GM23338 (cell line): ENCODE results near the gene KLHL28. TPM values are rescaled to one million over a fixed set of nuclear protein-coding genes. Genes with fewer than 3 reads are reported as not detected.

Experiments
- ATAC-seq: fragments of 200-7000 bp; cut with Tn5 transposase; 3 replicates; pipeline ENCODE4 v1.9.1; 2020
- DNase-seq: peaks from one replicate; pipeline ENCODE4 v3.0.0-alpha.2; 2015; ENCODE audit warnings: low spot score
- H2AFZ ChIP-seq: fragments of 200-600 bp; sonication (generic); 2 replicates; pipeline ENCODE4 v1.8.0; 2016; ENCODE audit warnings: antibody characterized with exemption, mild to moderate bottlenecking, moderate library complexity
- H3F3A ChIP-seq: fragments of 200-600 bp; sonication (generic); replicated peaks from 2 replicates; pipeline ENCODE4 v1.8.0; 2017; ENCODE audit warnings: antibody characterized with exemption, mixed run types, low read depth
- H3K27ac ChIP-seq: fragments of 200-600 bp; sonication (generic); 2 replicates; pipeline ENCODE4 v1.6.1; 2016; ENCODE audit warnings: low read depth
- H3K27me3 ChIP-seq: fragments of 200-600 bp; sonication (generic); 2 replicates; pipeline ENCODE4 v1.8.0; 2016; ENCODE audit warnings: mild to moderate bottlenecking, mixed run types, moderate library complexity; ENCODE audit not compliant: insufficient read depth
- H3K36me3 ChIP-seq: fragments of 200-600 bp; sonication (generic); 2 replicates; pipeline ENCODE4 v1.8.0; 2016; ENCODE audit warnings: mild to moderate bottlenecking; ENCODE audit not compliant: insufficient read depth
- H3K4me1 ChIP-seq: fragments of 200-600 bp; sonication (generic); 2 replicates; pipeline ENCODE4 v1.8.0; 2016; ENCODE audit warnings: mild to moderate bottlenecking, moderate library complexity; ENCODE audit not compliant: insufficient read depth
- H3K4me2 ChIP-seq: fragments of 200-600 bp; sonication (generic); 2 replicates; pipeline ENCODE4 v1.7.1; 2017; ENCODE audit warnings: mixed run types
- H3K4me3 ChIP-seq: fragments of 200-600 bp; sonication (generic); 2 replicates; pipeline ENCODE4 v1.6.1; 2016; ENCODE audit warnings: mixed run types
- H3K79me2 ChIP-seq: fragments of 200-600 bp; sonication (generic); replicated peaks from 2 replicates; pipeline ENCODE4 v1.8.0; 2017; ENCODE audit warnings: mild to moderate bottlenecking; ENCODE audit not compliant: insufficient read depth
- H3K9me2 ChIP-seq: fragments of 200-600 bp; sonication (generic); 2 replicates; pipeline ENCODE4 v1.8.0; 2017; ENCODE audit not compliant: insufficient read depth
- H4K20me1 ChIP-seq: fragments of 200-600 bp; sonication (generic); replicated peaks from 2 replicates; pipeline ENCODE4 v1.8.0; 2017; ENCODE audit warnings: mild to moderate bottlenecking; ENCODE audit not compliant: insufficient read depth
- H3K27ac Mint-ChIP-seq: 2 replicates; pipeline ENCODE4 v1.8.0; 2020; ENCODE audit warnings: inconsistent platforms, mild to moderate bottlenecking, moderate library complexity, mixed read lengths
- H3K27me3 Mint-ChIP-seq: 3 replicates; pipeline ENCODE4 v1.8.0; 2022; ENCODE audit warnings: low read depth, mild to moderate bottlenecking, moderate library complexity, mixed read lengths, inconsistent platforms; ENCODE audit not compliant: insufficient read depth, poor library complexity
- H3K36me3 Mint-ChIP-seq: 3 replicates; pipeline ENCODE4 v1.8.0; 2021; ENCODE audit warnings: low read depth, mild to moderate bottlenecking, inconsistent platforms, moderate library complexity, mixed read lengths
- H3K4me1 Mint-ChIP-seq: 3 replicates; pipeline ENCODE4 v1.8.0; 2020; ENCODE audit warnings: mild to moderate bottlenecking, inconsistent platforms, mixed read lengths
- H3K4me3 Mint-ChIP-seq: 3 replicates; pipeline ENCODE4 v1.8.0; 2021; ENCODE audit warnings: moderate library complexity, mild to moderate bottlenecking, inconsistent platforms, mixed read lengths
- H3K9me3 Mint-ChIP-seq: 3 replicates; pipeline ENCODE4 v1.8.0; 2020; ENCODE audit warnings: moderate library complexity, mild to moderate bottlenecking, inconsistent platforms, mixed read lengths
- CREB1 ChIP-seq: fragments of 250-450 bp; sonication (Bioruptor Pico); IDR thresholded peaks from 2 replicates; pipeline ENCODE4 v1.5.0; 2020; ENCODE audit warnings: low read depth, mild to moderate bottlenecking, moderate library complexity
- CTCF ChIP-seq, 2 experiments: fragments of 200-600 bp in 1 of 2; sonication (generic) in 1 of 2; conservative IDR thresholded peaks; 2 replicates each; pipeline versions ENCODE4 v1.5.1 to v1.6.1; 2016 to 2017; ENCODE audit warnings: antibody characterized with exemption in 2 of 2, low read depth in 2 of 2, mild to moderate bottlenecking in 2 of 2, moderate library complexity in 1 of 2
- ETS1 ChIP-seq: IDR thresholded peaks from 2 replicates; pipeline ENCODE4 v1.6.1; 2016; ENCODE audit warnings: antibody characterized with exemption
- EZH2 ChIP-seq: fragments of 200-600 bp; sonication (generic); IDR thresholded peaks from one replicate; pipeline ENCODE4 v1.8.0; 2017; ENCODE audit warnings: antibody characterized with exemption, mild to moderate bottlenecking, low read depth; ENCODE audit not compliant: unreplicated experiment
- EZH2phosphoT487 ChIP-seq: fragments of 200-600 bp; sonication (generic); IDR thresholded peaks from one replicate; pipeline ENCODE4 v1.8.1; 2018; ENCODE audit warnings: antibody characterized with exemption; ENCODE audit not compliant: unreplicated experiment
- JUNB ChIP-seq: IDR thresholded peaks from one replicate; pipeline ENCODE4 v1.6.1; 2016; ENCODE audit warnings: antibody characterized with exemption; ENCODE audit not compliant: unreplicated experiment
- NANOG ChIP-seq: IDR thresholded peaks from 2 replicates; pipeline ENCODE4 v1.6.1; 2016; ENCODE audit warnings: antibody characterized with exemption, borderline replicate concordance
- POLR2AphosphoS5 ChIP-seq: IDR thresholded peaks from 2 replicates; pipeline ENCODE4 v1.6.1; 2016; ENCODE audit warnings: antibody characterized with exemption, low read depth
- REST ChIP-seq: IDR thresholded peaks from one replicate; pipeline ENCODE4 v1.6.1; 2018; ENCODE audit warnings: antibody characterized with exemption; ENCODE audit not compliant: unreplicated experiment
- STAT1 ChIP-seq: IDR thresholded peaks from one replicate; pipeline ENCODE4 v1.6.1; 2016; ENCODE audit warnings: antibody characterized with exemption; ENCODE audit not compliant: unreplicated experiment
- ZNF114 ChIP-seq: fragments of 250-450 bp; sonication (Bioruptor Pico); IDR thresholded peaks from 2 replicates; pipeline ENCODE4 v1.5.0; 2020; ENCODE audit warnings: mild to moderate bottlenecking, moderate library complexity
- ZNF331 ChIP-seq: fragments of 250-450 bp; sonication (Bioruptor Pico); IDR thresholded peaks from 2 replicates; pipeline ENCODE4 v1.5.0; 2020; ENCODE audit warnings: low read depth, mild to moderate bottlenecking, moderate library complexity
- ZNF462 ChIP-seq: fragments of 250-450 bp; sonication (Bioruptor Pico); IDR thresholded peaks from 2 replicates; pipeline ENCODE4 v1.5.0; 2020; ENCODE audit warnings: mild to moderate bottlenecking, moderate library complexity
- polyA plus RNA-seq: library from polyadenylated mRNA; unstranded; fragments of >200 nt; fragmentation: Nextera tagmentation; extraction: Ambion mirVana; gene quantifications from 2 replicates; pipeline ENCODE4 v1.2.1, GENCODE V29; 2016
- total RNA-seq: library from RNA; depleted of rRNA; stranded (reverse); fragments of >200 nt; shearing (Covaris generic); gene quantifications from 2 replicates; pipeline ENCODE4 v1.2.3, GENCODE V29; 2014

The KLHL28 gene
- total and polyA plus RNA-seq, 2 experiments from 2014 or later, result 7.7 to 10.6 TPM

GRCh38 chr14:44945264-44945663 lies 16.5 kb downstream of the KLHL28 start:
- DNase-seq (no peak), ATAC-seq (no peak)
- Histone ChIP-seq H3K4me2 (no peak overlapping the region), H4K20me1 (peaks cover 4% of the 10 kb centered on the region; the same call in 1 of the 2 replicates), H3K4me3 (no peak overlapping the region), H3K36me3 (peaks cover 18% of the 10 kb centered on the region), H3K9me2 (no peaks in the 10 kb centered on the region), H2AFZ (no peak overlapping the region), H3F3A (no peaks in the 10 kb centered on the region), H3K4me1 (no peaks in the 10 kb centered on the region), H3K79me2 (peaks cover 19% of the 10 kb centered on the region), H3K27me3 (no peaks in the 10 kb centered on the region), H3K27ac (no peak overlapping the region)
- TF ChIP-seq REST (no peak), EZH2 (no peak), ETS1 (no peak), NANOG (no peak), JUNB (no peak), CREB1 (CRISPR knock-in tag) (no peak), ZNF462 (CRISPR knock-in tag) (no peak), ZNF114 (no peak), ZNF331 (CRISPR knock-in tag) (no peak), POLR2AphosphoS5 (no peak), CTCF (conservative IDR thresholded peaks at IDR 0.05; ENCODE audit: low read depth in 2 of 2) (no peak), STAT1 (no peak), EZH2phosphoT487 (no peak)
- H3K27ac Mint-ChIP-seq, result no peak overlapping the region
- H3K4me3 Mint-ChIP-seq, result no peak overlapping the region
- no peaks in the 10 kb centered on the region for H3K4me1 Mint-ChIP-seq
- no peaks in the 10 kb centered on the region for H3K27me3 Mint-ChIP-seq
- H3K9me3 Mint-ChIP-seq, result peaks cover 3% of the 10 kb centered on the region; the same call in 2 of the 3 replicates
- peaks cover 45% of the 10 kb centered on the region for H3K36me3 Mint-ChIP-seq
